Measurements from ENCODE around the gene OR52W1.

- TF ChIP-seq, protein P1, sequence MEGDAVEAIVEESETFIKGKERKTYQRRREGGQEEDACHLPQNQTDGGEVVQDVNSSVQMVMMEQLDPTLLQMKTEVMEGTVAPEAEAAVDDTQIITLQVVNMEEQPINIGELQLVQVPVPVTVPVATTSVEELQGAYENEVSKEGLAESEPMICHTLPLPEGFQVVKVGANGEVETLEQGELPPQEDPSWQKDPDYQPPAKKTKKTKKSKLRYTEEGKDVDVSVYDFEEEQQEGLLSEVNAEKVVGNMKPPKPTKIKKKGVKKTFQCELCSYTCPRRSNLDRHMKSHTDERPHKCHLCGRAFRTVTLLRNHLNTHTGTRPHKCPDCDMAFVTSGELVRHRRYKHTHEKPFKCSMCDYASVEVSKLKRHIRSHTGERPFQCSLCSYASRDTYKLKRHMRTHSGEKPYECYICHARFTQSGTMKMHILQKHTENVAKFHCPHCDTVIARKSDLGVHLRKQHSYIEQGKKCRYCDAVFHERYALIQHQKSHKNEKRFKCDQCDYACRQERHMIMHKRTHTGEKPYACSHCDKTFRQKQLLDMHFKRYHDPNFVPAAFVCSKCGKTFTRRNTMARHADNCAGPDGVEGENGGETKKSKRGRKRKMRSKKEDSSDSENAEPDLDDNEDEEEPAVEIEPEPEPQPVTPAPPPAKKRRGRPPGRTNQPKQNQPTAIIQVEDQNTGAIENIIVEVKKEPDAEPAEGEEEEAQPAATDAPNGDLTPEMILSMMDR (IDR thresholded peaks at IDR 0.05) = no peak
- TF ChIP-seq POLR2A (IDR thresholded peaks at IDR 0.05) = no peak
- TF ChIP-seq POLR2AphosphoS5 (IDR thresholded peaks at IDR 0.05; ENCODE audit: insufficient read depth in 1 of 2, low read depth in 1 of 2) = no peak
Measured at GRCh38 chr11:6225896-6226295, 26.9 kb downstream of the OR52W1 start.

All from vagina (tissue), 2 donors.